SK-N-SH (cell line): ENCODE results near the gene CCDC171. TPM values are rescaled to one million over a fixed set of nuclear protein-coding genes. Genes with fewer than 3 reads are reported as not detected.

Experiments
- CTCF ChIA-PET: fragments of 300-600, 350-600 bp; formaldehyde crosslinking; extraction: SDS; loops from one replicate; lab custom pipeline; 2021; lab: Yijun Ruan, JAX
- POLR2A ChIA-PET: fragments of 350-600 bp; sonication (Branson Sonifier 250); formaldehyde crosslinking; extraction: SDS; loops from one replicate; lab custom pipeline; 2020; ENCODE audit warnings: antibody characterized with exemption, inconsistent platforms; lab: Yijun Ruan, JAX
- DNase-seq: peaks from one replicate; pipeline ENCODE4 v3.0.0; 2012
- H2AFZ ChIP-seq: fragments of 200-600 bp; sonication (generic); 2 replicates; pipeline ENCODE4 v1.8.1; 2016; ENCODE audit warnings: antibody characterized with exemption, mild to moderate bottlenecking, low read depth
- H3F3A ChIP-seq: fragments of 200-600 bp; sonication (generic); replicated peaks from 2 replicates; pipeline ENCODE3; 2016; ENCODE audit warnings: antibody characterized with exemption, mild to moderate bottlenecking; ENCODE audit not compliant: insufficient read depth
- H3K27ac ChIP-seq, 2 experiments: fragments of 200-500 bp in 1 of 2; fragments of 200-600 bp in 1 of 2; sonication (Bioruptor generic) in 1 of 2; sonication (generic), shearing (Covaris generic) in 1 of 2; 2 replicates each; pipeline versions ENCODE4 v1.5.1 to v1.6.1; 2014 to 2016; ENCODE audit warnings: low read depth in 2 of 2, inconsistent platforms in 1 of 2, low read length in 1 of 2, mild to moderate bottlenecking in 1 of 2, mixed read lengths in 1 of 2
- H3K27me3 ChIP-seq: fragments of 200-600 bp; sonication (generic), shearing (Covaris generic); 2 replicates; pipeline ENCODE4 v1.6.1; 2016; ENCODE audit warnings: mixed run types; ENCODE audit not compliant: insufficient read depth
- H3K36me3 ChIP-seq, 2 experiments: fragments of 200-500 bp in 1 of 2; fragments of 200-600 bp in 1 of 2; sonication (Bioruptor generic) in 1 of 2; sonication (generic) in 1 of 2; replicated peaks in 1 of 2; 2 replicates each; pipeline versions ENCODE3 to v1.5.1; 2014 to 2016; ENCODE audit warnings: low read length in 1 of 2, mild to moderate bottlenecking in 1 of 2; ENCODE audit not compliant: insufficient read depth in 2 of 2, control insufficient read depth in 1 of 2
- H3K4me1 ChIP-seq, 2 experiments: fragments of 200-500 bp in 1 of 2; fragments of 200-600 bp in 1 of 2; sonication (Bioruptor generic) in 1 of 2; sonication (generic), shearing (Covaris generic) in 1 of 2; 2 replicates each; pipeline versions ENCODE4 v1.5.1 to v1.6.1; 2014 to 2016; ENCODE audit warnings: low read depth in 1 of 2, low read length in 1 of 2, mixed run types in 1 of 2; ENCODE audit not compliant: insufficient read depth in 2 of 2, control insufficient read depth in 1 of 2
- H3K4me2 ChIP-seq: fragments of 200-600 bp; sonication (generic), shearing (Covaris generic); 2 replicates; pipeline ENCODE4 v1.6.1; 2017; ENCODE audit warnings: mixed run types
- H3K4me3 ChIP-seq, 2 experiments: fragments of 200-500 bp in 1 of 2; fragments of 200-600 bp in 1 of 2; sonication (Bioruptor generic) in 1 of 2; sonication (generic), shearing (Covaris generic) in 1 of 2; 2 replicates each; pipeline versions ENCODE4 v1.5.1 to v1.8.1; 2014 to 2016; ENCODE audit warnings: low read depth in 2 of 2, inconsistent platforms in 1 of 2, low read length in 1 of 2, mild to moderate bottlenecking in 1 of 2, mixed read lengths in 1 of 2, moderate library complexity in 1 of 2
- H3K79me2 ChIP-seq: fragments of 200-600 bp; sonication (generic); 2 replicates; pipeline ENCODE4 v1.8.1; 2017; ENCODE audit warnings: mild to moderate bottlenecking; ENCODE audit not compliant: insufficient read depth
- H3K9ac ChIP-seq: fragments of 200-600 bp; sonication (generic); 2 replicates; pipeline ENCODE4 v1.6.1; 2017; ENCODE audit warnings: mixed run types
- H3K9me2 ChIP-seq: fragments of 200-600 bp; sonication (generic); 2 replicates; pipeline ENCODE4 v1.6.1; 2017; ENCODE audit warnings: mixed run types
- H3K9me3 ChIP-seq: fragments of 200-600 bp; sonication (generic); 2 replicates; pipeline ENCODE4 v1.6.1; 2017; ENCODE audit warnings: mixed run types, mild to moderate bottlenecking, moderate library complexity
- H4K20me1 ChIP-seq: fragments of 200-600 bp; sonication (generic); 2 replicates; pipeline ENCODE4 v1.6.1; 2017; ENCODE audit warnings: mild to moderate bottlenecking, mixed run types; ENCODE audit not compliant: insufficient read depth
- ELF1 ChIP-seq: IDR thresholded peaks from 2 replicates; pipeline ENCODE4 v1.4.0; 2012
- EP300 ChIP-seq, 2 experiments: IDR thresholded peaks; 2 replicates each; pipeline versions ENCODE4 v1.4.0 to v1.6.1; 2012; ENCODE audit warnings: borderline replicate concordance in 1 of 2, low read depth in 1 of 2, low read length in 1 of 2
- FOXJ3 ChIP-seq: sonication (generic); formaldehyde crosslinking; IDR thresholded peaks from 2 replicates; pipeline ENCODE4 v1.5.1; 2020; ENCODE audit warnings: mild to moderate bottlenecking, missing genetic modification reagents
- GABPA ChIP-seq: IDR thresholded peaks from 2 replicates; pipeline ENCODE4 v1.4.0; 2012; ENCODE audit warnings: low read depth, mild to moderate bottlenecking
- GATA2 ChIP-seq: sonication (generic); formaldehyde crosslinking; IDR thresholded peaks from 2 replicates; pipeline ENCODE4 v1.5.0; 2020; ENCODE audit warnings: mild to moderate bottlenecking, missing genetic modification reagents
- JUND ChIP-seq: IDR thresholded peaks from 2 replicates; pipeline ENCODE4 v1.4.0; 2012
- MAX ChIP-seq: IDR thresholded peaks from 2 replicates; pipeline ENCODE4 v1.4.0; 2012; ENCODE audit warnings: low read depth
- MEF2A ChIP-seq: IDR thresholded peaks from 2 replicates; pipeline ENCODE4 v1.4.0; 2012; ENCODE audit warnings: low read depth, borderline replicate concordance
- MXI1 ChIP-seq: IDR thresholded peaks from 2 replicates; pipeline ENCODE4 v1.6.1; 2012; ENCODE audit warnings: mild to moderate bottlenecking, low read depth, low read length, improper control_type of control experiment
- NFIC ChIP-seq: IDR thresholded peaks from 2 replicates; pipeline ENCODE4 v1.4.0; 2012; ENCODE audit warnings: borderline replicate concordance
- NRF1 ChIP-seq: IDR thresholded peaks from 2 replicates; pipeline ENCODE4 v1.6.1; 2012; ENCODE audit warnings: low read depth, mild to moderate bottlenecking, low read length
- POLR2AphosphoS5 ChIP-seq: IDR thresholded peaks from 2 replicates; pipeline ENCODE4 v1.6.1; 2012; ENCODE audit warnings: low read depth, low read length
- RAD21 ChIP-seq: IDR thresholded peaks from 2 replicates; pipeline ENCODE4 v1.6.1; 2012; ENCODE audit warnings: mild to moderate bottlenecking, low read length
- RCOR1 ChIP-seq: fragments of 150-350 bp; IDR thresholded peaks from 2 replicates; pipeline ENCODE4 v1.6.1; 2017; ENCODE audit warnings: antibody characterized with exemption, low read length
- RFX5 ChIP-seq: IDR thresholded peaks from 2 replicates; pipeline ENCODE4 v1.6.1; 2012; ENCODE audit warnings: mild to moderate bottlenecking, improper control_type of control experiment, low read length
- SIN3A ChIP-seq: IDR thresholded peaks from 2 replicates; pipeline ENCODE4 v1.6.1; 2012; ENCODE audit warnings: low read depth, mild to moderate bottlenecking, low read length, moderate library complexity, borderline replicate concordance
- SMC3 ChIP-seq: IDR thresholded peaks from 2 replicates; pipeline ENCODE4 v1.6.1; 2012; ENCODE audit warnings: low read depth, low read length, improper control_type of control experiment
- TAF1 ChIP-seq: IDR thresholded peaks from 2 replicates; pipeline ENCODE4 v1.6.1; 2012; ENCODE audit warnings: low read depth, mild to moderate bottlenecking, low read length, moderate library complexity, borderline replicate concordance
- USF1 ChIP-seq: IDR thresholded peaks from 2 replicates; pipeline ENCODE4 v1.4.0; 2012; ENCODE audit warnings: low read depth, borderline replicate concordance
- USF2 ChIP-seq: fragments of 150-350 bp; IDR thresholded peaks from 2 replicates; pipeline ENCODE4 v1.6.1; 2017; ENCODE audit warnings: antibody characterized with exemption, low read length, low read depth, borderline replicate concordance
- YY1 ChIP-seq: IDR thresholded peaks from 2 replicates; pipeline ENCODE4 v1.4.0; 2012; ENCODE audit warnings: low read depth, mild to moderate bottlenecking
- ZBTB33 ChIP-seq: IDR thresholded peaks from 2 replicates; pipeline ENCODE4 v1.4.0; 2012; ENCODE audit warnings: low read depth, borderline replicate concordance
- WGBS: methylation state at CpG from one replicate; pipeline ENCODE4 v1.1.6; 2017; ENCODE audit warnings: low lambda C conversion rate; 5-methylcytosine and 5-hydroxymethylcytosine counted together
- polyA plus RNA-seq, 3 experiments: library from polyadenylated mRNA; depleted of rRNA; stranded (reverse); fragments of >200 nt; gene quantifications; 2 replicates each; pipeline ENCODE4 v1.2.3, GENCODE V29; 2012

Gene CCDC171
- polyA plus RNA-seq, 1 of the 3 experiments (the other 2 are of a cell fraction): 0.54 TPM

GRCh38 chr9:15959663-15960062, 406.8 kb downstream of the CCDC171 start:
- no peak overlapping the region for H2AFZ ChIP-seq
- no peak for DNase-seq
- no peaks in the 10 kb centered on the region for H3K79me2 ChIP-seq
- H3K4me2 ChIP-seq: no peak overlapping the region
- H4K20me1 ChIP-seq: no peaks in the 10 kb centered on the region
- no peaks in the 10 kb centered on the region for H3K27me3 ChIP-seq
- no peaks in the 10 kb centered on the region for H3K9me3 ChIP-seq
- H3K4me3 ChIP-seq: no peak overlapping the region
- H3K9me2 ChIP-seq: no peaks in the 10 kb centered on the region
- no peaks in the 10 kb centered on the region for H3F3A ChIP-seq
- TF ChIP-seq GABPA (no peak), RCOR1 (no peak), FOXJ3 (no peak), JUND (no peak), RFX5 (no peak), RAD21 (no peak), POLR2AphosphoS5 (no peak), USF1 (no peak), NRF1 (no peak), MAX (no peak), MEF2A (no peak), EP300 (IDR thresholded peaks at IDR 0.05; ENCODE audit: borderline replicate concordance in 1 of 2, low read depth in 1 of 2, low read length in 1 of 2) (no peak), ZBTB33 (no peak), MXI1 (no peak), ELF1 (no peak)
- no peaks in the 10 kb centered on the region for H3K36me3 ChIP-seq
- POLR2A ChIA-PET: no interaction called here
- WGBS: 50% methylated on average over 1 of the region's 1 CpG
- CTCF ChIA-PET: interaction anchor here (1.4 kb wide), 1 partner anchor 8 kb away, joined by 3 read pairs; no protein-coding TSS in a partner anchor
- peaks cover 0 to 4% of the 10 kb centered on the region in 2 experiments; a peak in 2 of 4 replicates for H3K4me1 ChIP-seq
- H3K27ac ChIP-seq: no peak overlapping the region
- no peak overlapping the region for H3K9ac ChIP-seq

GRCh38 chr9:15961217-15961616, 408.4 kb downstream of the CCDC171 start:
- Histone ChIP-seq H3K9me2 (no peaks in the 10 kb centered on the region), H3K4me2 (no peak overlapping the region), H3K27me3 (no peaks in the 10 kb centered on the region), H3F3A (no peaks in the 10 kb centered on the region), H3K27ac (no peak overlapping the region), H3K4me3 (no peak overlapping the region), H3K9me3 (no peaks in the 10 kb centered on the region), H3K36me3 (no peaks in the 10 kb centered on the region), H3K79me2 (no peaks in the 10 kb centered on the region), H3K9ac (no peak overlapping the region), H3K4me1 (no peaks in the 10 kb centered on the region), H2AFZ (no peak overlapping the region), H4K20me1 (no peaks in the 10 kb centered on the region)
- POLR2A ChIA-PET: no interaction called here
- CTCF ChIA-PET: no interaction called here
- no peak for DNase-seq
- TF ChIP-seq USF2: no peak
- TF ChIP-seq GATA2 (CRISPR knock-in tag): no peak
- no peak for TF ChIP-seq SMC3
- no peak for TF ChIP-seq FOXJ3
- TF ChIP-seq POLR2AphosphoS5: no peak
- no peak for TF ChIP-seq NFIC
- TF ChIP-seq YY1: no peak
- no peak for TF ChIP-seq RAD21
- no peak for TF ChIP-seq RCOR1
- TF ChIP-seq ELF1: no peak
- TF ChIP-seq MAX: no peak
- no peak for TF ChIP-seq TAF1
- TF ChIP-seq SIN3A: no peak
- WGBS: 91% methylated on average over 3 of the region's 3 CpGs
